Adrenal gland (tissue), 12 donors: ENCODE results near the gene ATP8B1. TPM values are rescaled to one million over a fixed set of nuclear protein-coding genes. Genes with fewer than 3 reads are reported as not detected.
A peak's percentile ranks its signal among the peaks of the same experiment; 100 is the strongest.

Experiments used
- DNase-seq, 7 donors: peaks; one replicate each; pipeline ENCODE4 v3.0.0-alpha.2; 2019 to 2020
- H3K27ac ChIP-seq, 5 donors: fragments of 200-600 bp; sonication (generic) in 4 of 5; 1 replicate in 3 of 5; 2 replicates in 2 of 5; pipeline versions ENCODE4 v1.5.1 to v1.8.0; 2016 to 2020; ENCODE audit warnings: mild to moderate bottlenecking in 1 of 5
- H3K27me3 ChIP-seq: fragments of 200-600 bp; 2 replicates; pipeline ENCODE4 v1.8.0; 2021
- H3K36me3 ChIP-seq, 2 donors: fragments of 200-600 bp; replicated peaks in 1 of 2; 1 replicate in 1 of 2; 2 replicates in 1 of 2; pipeline versions ENCODE4 v1.5.1 to v1.8.0; 2018 to 2022
- H3K4me1 ChIP-seq, 2 donors: fragments of 200-600 bp; replicated peaks in 1 of 2; 1 replicate in 1 of 2; 2 replicates in 1 of 2; pipeline versions ENCODE4 v1.5.1 to v1.8.0; 2018 to 2021
- H3K4me3 ChIP-seq, 4 donors: fragments of 200-600 bp; sonication (generic) in 3 of 4; one replicate each; pipeline ENCODE4 v1.5.1; 2016 to 2018
- H3K9me3 ChIP-seq, 3 donors: fragments of 200-600 bp; sonication (generic) in 1 of 3; replicated peaks in 1 of 3; 1 replicate in 2 of 3; 2 replicates in 1 of 3; pipeline versions ENCODE4 v1.5.1 to v1.8.0; 2016 to 2021
- CTCF ChIP-seq, 6 experiments: fragments of 450-650 bp in 4 of 6; fragments of 200-600 bp in 2 of 6; sonication (generic) in 1 of 6; IDR thresholded peaks; 1 replicate in 5 of 6; 2 replicates in 1 of 6; pipeline versions ENCODE4 v1.5.1 to v1.8.0; 2016 to 2021; ENCODE audit warnings: antibody characterized with exemption in 6 of 6, mild to moderate bottlenecking in 2 of 6, moderate library complexity in 1 of 6
- POLR2A ChIP-seq, 2 donors: fragments of 450-650 bp; IDR thresholded peaks; one replicate each; pipeline ENCODE4 v1.6.1; 2017; ENCODE audit warnings: antibody characterized with exemption in 2 of 2, mild to moderate bottlenecking in 2 of 2, moderate library complexity in 1 of 2
- WGBS, 4 donors: extraction: QIAGEN DNeasy Blood & Tissue Kit in 2 of 4; methylation state at CpG; one replicate each; pipeline versions ENCODE4 v1.1.5 to v1.1.7; 2013 to 2017; 5-methylcytosine and 5-hydroxymethylcytosine counted together
- intact Hi-C, 2 donors: fragments of 100-400 bp; cut with DNase I; formaldehyde crosslinking; loops; one replicate each; pipeline versions ENCODE4 v1.14.1 to v1.15.0; 2022 to 2023
- polyA plus RNA-seq, 3 donors: library from polyadenylated mRNA; stranded (reverse); fragments of 200-250 nt in 2 of 3; fragments of 350-450 nt in 1 of 3; fragmentation: Illumina TruSeq in 1 of 3; extraction: RNeasy Lipid Tissue Mini Kit (QIAGEN cat#74804) in 1 of 3; gene quantifications; one replicate each; pipeline ENCODE4 v1.2.3, GENCODE V29; 2013 to 2014
- total RNA-seq, 9 donors: library from RNA; depleted of rRNA in 4 of 9; stranded (reverse); fragments of >200 nt in 4 of 9; fragments of 120-200 nt in 1 of 9; fragmentation: NEBNext Ultra II Directional in 1 of 9; extraction: Animal tissue kit (Norgen Biotek cat#: 25700) in 1 of 9; gene quantifications; one replicate each; pipeline versions ENCODE4 v1.1.0 to v1.2.4, GENCODE V29; 2013 to 2023
- donor health status: healthy with polysubstance abuse.
- donor health status: Bipolar disorder and iron deficiency.
- donor health status: DM: yes; HTN: yes; CAD: no.
- donor health status: DM: no; HTN: no; CAD: no.
- donor health status: DM: no; HTN: no; CAD: no.
- donor health status: DM: yes; HTN: yes; CAD: no.

ATP8B1 gene
- total and polyA plus RNA-seq, 12 donors = 4.3 to 42.5 (median 14.4) TPM

DNA sequence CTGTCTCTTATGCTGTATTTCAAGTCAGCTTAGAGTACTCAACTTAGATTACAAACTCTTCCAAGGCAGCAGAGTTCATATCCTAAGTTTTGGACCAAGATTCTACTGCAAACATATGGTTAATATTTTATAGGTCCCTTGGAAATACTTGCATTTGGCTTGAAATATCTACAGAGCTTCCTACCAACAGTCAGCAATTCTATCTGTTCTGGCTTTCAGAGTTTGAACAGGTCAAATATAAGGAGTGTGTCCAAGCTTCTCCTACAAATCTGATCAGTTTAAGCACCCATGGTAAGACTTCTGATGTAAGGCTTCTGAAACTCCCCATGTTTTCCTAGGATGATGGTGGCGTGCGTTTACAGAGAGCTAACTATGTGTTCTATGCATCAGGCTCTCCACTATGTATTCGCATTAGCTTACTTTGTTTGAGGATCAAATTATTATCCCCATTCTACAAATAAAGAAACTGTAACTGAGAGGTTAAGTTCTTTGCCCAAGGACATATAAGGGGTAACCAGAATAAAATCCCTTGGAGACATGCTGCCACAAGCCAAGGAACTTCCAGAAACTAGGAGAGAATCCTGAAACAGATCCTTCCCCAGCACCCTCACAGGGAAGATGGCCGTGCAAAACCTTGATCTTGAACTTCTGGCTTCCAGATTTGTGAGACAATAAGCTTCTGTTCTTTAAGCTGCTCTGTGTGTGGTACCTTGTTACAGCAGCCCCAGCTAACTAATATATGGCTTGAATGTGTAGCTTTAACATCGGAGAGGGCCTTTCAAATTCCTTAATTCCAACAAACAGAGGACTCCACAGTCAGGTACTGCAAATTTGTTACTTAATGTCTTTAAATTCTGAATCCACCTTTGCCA lies 55.1 kb downstream of the ATP8B1 start:
- no peak for TF ChIP-seq CTCF (IDR thresholded peaks at IDR 0.05)
- no peak for TF ChIP-seq POLR2A (IDR thresholded peaks at IDR 0.05)
- no peaks in the 10 kb centered on the region for H3K36me3 ChIP-seq
- no peaks in the 10 kb centered on the region for H3K9me3 ChIP-seq
- 77 to 87% (median 80%) methylated on average over 5 of the region's 5 CpGs for WGBS, 4 donors
- no peaks in the 10 kb centered on the region for H3K27me3 ChIP-seq
- H3K4me3 ChIP-seq = no peak overlapping the region
- peaks cover 8 to 26% of the 10 kb centered on the region in 2 donors for H3K4me1 ChIP-seq
- intact Hi-C loops = no loop called here
- no peak for DNase-seq
- no peak overlapping the region for H3K27ac ChIP-seq

DNA sequence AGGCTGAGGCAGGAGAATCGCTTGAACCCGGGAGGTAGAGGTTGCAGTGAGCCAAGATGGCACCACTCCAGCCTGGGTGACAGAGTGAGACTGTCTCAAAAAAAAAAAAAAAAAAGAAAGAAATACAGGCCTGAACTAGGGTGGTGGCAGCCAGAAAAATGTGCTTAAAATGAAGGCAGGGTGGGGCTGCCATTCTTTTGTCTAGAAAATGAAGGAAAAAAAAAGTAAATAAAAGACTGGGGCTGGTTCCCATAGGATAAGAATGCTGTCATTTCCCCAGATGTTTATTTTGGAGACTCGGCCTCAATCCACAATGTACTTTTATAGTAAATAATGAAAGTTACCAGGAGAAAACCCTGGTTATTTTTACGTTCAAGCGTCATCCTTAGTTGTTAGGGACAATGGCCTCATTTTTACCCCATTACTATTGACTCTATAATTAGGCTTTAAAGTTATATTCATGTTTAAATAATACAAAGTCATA lies 58.9 kb downstream of the ATP8B1 start:
- 65 to 70% (median 66%) methylated on average over 5 of the region's 5 CpGs for WGBS, 4 donors
- no peak for DNase-seq

DNA sequence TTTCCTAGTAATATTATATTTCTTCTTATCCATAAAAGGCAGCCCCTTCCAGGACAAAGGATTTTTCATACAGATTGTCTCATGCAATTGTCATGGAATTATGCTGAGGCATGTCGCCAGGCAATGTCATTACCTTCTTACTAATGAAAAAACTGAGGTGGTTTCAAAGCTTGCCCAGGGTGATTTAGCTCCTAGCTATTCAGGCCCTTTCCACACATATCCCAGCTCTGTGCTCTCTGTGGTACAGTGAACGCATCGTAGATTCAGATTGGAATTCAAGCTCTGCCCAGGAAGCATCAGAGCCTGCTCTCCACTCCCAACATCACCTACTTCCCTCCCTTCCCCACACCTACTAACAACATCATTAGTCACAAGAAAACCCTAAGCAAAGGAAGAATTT lies 60.1 kb downstream of the ATP8B1 start:
- peak overlapping the region in 3 of 5 donors; percentile 56 to 81 (median 74) for H3K27ac ChIP-seq

More for the DNA sequence above, 58.9 kb downstream of the ATP8B1 start:
- Histone ChIP-seq H3K36me3 (no peaks in the 10 kb centered on the region), H3K9me3 (no peaks in the 10 kb centered on the region), H3K27ac (peak overlapping the region in 1 of 5 donors; percentile 81), H3K27me3 (no peaks in the 10 kb centered on the region), H3K4me3 (no peak overlapping the region), H3K4me1 (peaks cover 15 to 30% of the 10 kb centered on the region in 2 donors)
- intact Hi-C loops = no loop called here
- no peak for TF ChIP-seq POLR2A (IDR thresholded peaks at IDR 0.05)
- no peak for TF ChIP-seq CTCF (IDR thresholded peaks at IDR 0.05)

More for the DNA sequence above, 60.1 kb downstream of the ATP8B1 start:
- peaks cover 17 to 24% of the 10 kb centered on the region in 2 donors for H3K4me1 ChIP-seq
- H3K4me3 ChIP-seq = no peak overlapping the region
- H3K36me3 ChIP-seq = no peaks in the 10 kb centered on the region
- H3K9me3 ChIP-seq = no peaks in the 10 kb centered on the region
- DNase-seq = peak; percentile 38 to 63 (median 59)
- H3K27me3 ChIP-seq = no peaks in the 10 kb centered on the region
- intact Hi-C loops = no loop called here
- TF ChIP-seq CTCF (IDR thresholded peaks at IDR 0.05) = no peak
- no peak for TF ChIP-seq POLR2A (IDR thresholded peaks at IDR 0.05)
- 38 to 52% (median 46%) methylated on average over 3 of the region's 3 CpGs for WGBS, 4 donors
